K562 (cell line): ENCODE data around the gene MYLK2. TPM values are rescaled to one million over a fixed set of nuclear protein-coding genes. Genes with fewer than 3 reads are reported as not detected.
A peak's percentile ranks its signal among the peaks of the same experiment; 100 is the strongest.

Experiments used
- ATAC-seq: fragments of 200-7000 bp; cut with Tn5 transposase; 3 replicates; pipeline ENCODE4 v1.9.1; 2020; ENCODE audit warnings: moderate library complexity
- BruUV-seq: library from RNA; stranded (reverse); fragments of 400-500 nt; replicated peaks from 2 replicates; lab custom pipeline; 2021; lab: Mats Ljungman, UMichigan
- CTCF ChIA-PET: fragments of 300-600 bp; formaldehyde crosslinking; extraction: SDS; loops from one replicate; lab custom pipeline; 2021; ENCODE audit warnings: low intra/inter-chr PET ratio; lab: Yijun Ruan, JAX
- POLR2A ChIA-PET: fragments of 300-600, 350-650 bp; sonication (Branson Sonifier 250); formaldehyde crosslinking; extraction: SDS; loops from one replicate; lab custom pipeline; 2021; ENCODE audit warnings: antibody characterized with exemption, inconsistent platforms; lab: Yijun Ruan, JAX
- DNase-seq, 4 experiments: peaks; one replicate each; pipeline versions ENCODE4 v3.0.0 to v3.0.0-alpha.2; 2011 to 2018; ENCODE audit warnings: low spot score in 3 of 4, mixed read lengths in 3 of 4; ENCODE audit errors: extremely low read depth in 1 of 4
- FAIRE-seq: peaks from 2 replicates; lab custom pipeline; 2011; peaks lifted over from hg19 to GRCh38; lab: Jason Lieb, UNC
- H2AFZ ChIP-seq: 2 replicates; pipeline ENCODE4 v1.6.0; 2011; ENCODE audit warnings: low read depth, low read length, control low read depth, inconsistent platforms
- H3K27ac ChIP-seq: fragments of 200-600 bp; 3 replicates; pipeline ENCODE4 v1.8.0; 2011; ENCODE audit warnings: low read depth, mild to moderate bottlenecking, control low read depth, inconsistent platforms, low read length, moderate library complexity, mixed read lengths; ENCODE audit errors: extremely low read depth
- H3K27me3 ChIP-seq, 2 experiments: fragments of 300-600 bp in 1 of 2; 2 replicates in 1 of 2; 3 replicates in 1 of 2; pipeline versions ENCODE4 v1.6.0 to v1.8.0; 2011; ENCODE audit warnings: inconsistent platforms in 2 of 2, low read length in 2 of 2, mild to moderate bottlenecking in 1 of 2, mixed read lengths in 1 of 2, moderate library complexity in 1 of 2; ENCODE audit not compliant: control insufficient read depth in 2 of 2, insufficient read depth in 2 of 2
- H3K36me3 ChIP-seq: fragments of 300-600 bp; 3 replicates; pipeline ENCODE4 v1.8.0; 2011; ENCODE audit warnings: mild to moderate bottlenecking, low read length, inconsistent platforms; ENCODE audit not compliant: control insufficient read depth, insufficient read depth
- H3K4me1 ChIP-seq, 2 experiments: fragments of 200-600 bp in 1 of 2; replicated peaks in 1 of 2; 2 replicates in 1 of 2; 3 replicates in 1 of 2; pipeline versions ENCODE4 v1.5.1 to v1.8.0; 2011; ENCODE audit warnings: inconsistent platforms in 2 of 2, low read length in 2 of 2, mild to moderate bottlenecking in 1 of 2, mixed read lengths in 1 of 2, moderate library complexity in 1 of 2; ENCODE audit not compliant: control insufficient read depth in 2 of 2, insufficient read depth in 2 of 2
- H3K4me2 ChIP-seq: 2 replicates; pipeline ENCODE4 v1.6.1; 2011; ENCODE audit warnings: low read length, control low read depth, inconsistent platforms, mixed read lengths; ENCODE audit not compliant: insufficient read depth
- H3K4me3 ChIP-seq: fragments of 200-600 bp; sonication (generic), shearing (Covaris generic); 2 replicates; pipeline ENCODE4 v1.5.1; 2016; ENCODE audit warnings: control low read depth, inconsistent platforms
- H3K79me2 ChIP-seq: fragments of 200-600 bp; 3 replicates; pipeline ENCODE4 v1.8.0; 2011; ENCODE audit warnings: low read length, inconsistent platforms; ENCODE audit not compliant: control insufficient read depth, insufficient read depth
- H3K9ac ChIP-seq, 2 experiments: 2 replicates each; pipeline versions ENCODE4 v1.6.0 to v1.6.1; 2011; ENCODE audit warnings: low read depth in 2 of 2, low read length in 2 of 2, control low read depth in 1 of 2, inconsistent platforms in 1 of 2, mild to moderate bottlenecking in 1 of 2, mixed read lengths in 1 of 2; ENCODE audit not compliant: insufficient read depth in 1 of 2
- H3K9me1 ChIP-seq: one replicate; pipeline ENCODE4 v1.6.0; 2011; ENCODE audit warnings: inconsistent platforms, mild to moderate bottlenecking, low read length, moderate library complexity; ENCODE audit not compliant: control insufficient read depth, insufficient read depth
- H3K9me3 ChIP-seq: replicated peaks from 2 replicates; pipeline ENCODE4 v1.5.1; 2011; ENCODE audit warnings: low read depth, low read length, inconsistent platforms; ENCODE audit not compliant: control insufficient read depth, insufficient read depth
- H4K20me1 ChIP-seq: replicated peaks from 2 replicates; pipeline ENCODE4 v1.6.1; 2011; ENCODE audit warnings: low read length, inconsistent platforms, mixed read lengths; ENCODE audit not compliant: control insufficient read depth, insufficient read depth
- BRF2 ChIP-seq: IDR thresholded peaks from 3 replicates; pipeline ENCODE4 v1.6.1; 2011; ENCODE audit warnings: borderline replicate concordance, mild to moderate bottlenecking; ENCODE audit not compliant: insufficient read length, insufficient read depth
- CTCF ChIP-seq, 3 experiments: IDR thresholded peaks in 2 of 3; conservative IDR thresholded peaks in 1 of 3; 2 replicates each; pipeline ENCODE4 v1.5.1; 2011 to 2012; ENCODE audit warnings: low read length in 3 of 3, mild to moderate bottlenecking in 3 of 3, control low read depth in 2 of 3, improper control_type of control experiment in 1 of 3, inconsistent platforms in 1 of 3, low read depth in 1 of 3, mixed read lengths in 1 of 3, moderate library complexity in 1 of 3; ENCODE audit not compliant: insufficient read depth in 2 of 3
- DDX20 ChIP-seq: fragments of 450-650 bp; IDR thresholded peaks from 2 replicates; pipeline ENCODE4 v1.6.1; 2016; ENCODE audit warnings: missing genetic modification characterization, low read depth, mild to moderate bottlenecking, missing compliant biosample characterization, moderate library complexity
- ELK3 ChIP-seq: fragments of 450-650 bp; formaldehyde crosslinking; IDR thresholded peaks from 2 replicates; pipeline ENCODE4 v1.4.0; 2020; ENCODE audit warnings: mild to moderate bottlenecking
- GTF2A2 ChIP-seq: IDR thresholded peaks from 2 replicates; pipeline ENCODE4 v1.6.1; 2016; ENCODE audit warnings: mild to moderate bottlenecking, missing genetic modification characterization, missing compliant biosample characterization
- HMG20B ChIP-seq: fragments of 250-450 bp; sonication (Bioruptor Pico); IDR thresholded peaks from 2 replicates; pipeline ENCODE4 v1.5.0; 2021; ENCODE audit warnings: mild to moderate bottlenecking
- NELFE ChIP-seq: IDR thresholded peaks from 2 replicates; pipeline ENCODE4 v1.6.1; 2011; ENCODE audit warnings: mild to moderate bottlenecking; ENCODE audit not compliant: insufficient read depth, insufficient read length
- NR2C1 ChIP-seq, 2 experiments: fragments of 450-650 bp; IDR thresholded peaks; 2 replicates each; pipeline ENCODE4 v1.6.1; 2017; ENCODE audit warnings: mild to moderate bottlenecking in 2 of 2, antibody characterized with exemption in 1 of 2, inconsistent platforms in 1 of 2, missing compliant biosample characterization in 1 of 2, missing genetic modification characterization in 1 of 2
- RAD21 ChIP-seq, 2 experiments: fragments of 250-450 bp in 1 of 2; fragments of 450-650 bp in 1 of 2; sonication (Bioruptor Pico) in 1 of 2; formaldehyde crosslinking in 1 of 2; IDR thresholded peaks in 1 of 2; conservative IDR thresholded peaks in 1 of 2; 2 replicates each; pipeline versions ENCODE4 v1.4.0 to v1.8.0; 2020 to 2022; ENCODE audit warnings: mild to moderate bottlenecking in 2 of 2, moderate library complexity in 1 of 2
- SPI1 ChIP-seq: IDR thresholded peaks from 2 replicates; pipeline ENCODE4 v1.6.1; 2011; ENCODE audit warnings: low read depth, low read length, control low read depth, borderline replicate concordance
- SUPT5H ChIP-seq: fragments of 450-650 bp; IDR thresholded peaks from 2 replicates; pipeline ENCODE4 v1.6.1; 2016
- TGIF2 ChIP-seq: sonication (generic); formaldehyde crosslinking; IDR thresholded peaks from 2 replicates; pipeline ENCODE4 v1.8.1; 2022; ENCODE audit warnings: mild to moderate bottlenecking, missing genetic modification reagents, moderate library complexity
- ZFP30 ChIP-seq: fragments of 250-450 bp; sonication (Bioruptor Pico); IDR thresholded peaks from 2 replicates; pipeline ENCODE4 v1.8.0; 2022; ENCODE audit warnings: moderate library complexity, mild to moderate bottlenecking, inconsistent platforms, borderline replicate concordance
- ZNF146 ChIP-seq: IDR thresholded peaks from one replicate; pipeline ENCODE4 v1.6.1; 2018; ENCODE audit warnings: missing compliant biosample characterization; ENCODE audit not compliant: unreplicated experiment
- ZNF3 ChIP-seq: fragments of 250-450 bp; sonication (Bioruptor Pico); IDR thresholded peaks from 2 replicates; pipeline ENCODE4 v1.5.0; 2021; ENCODE audit warnings: mild to moderate bottlenecking, moderate library complexity
- whole genome bisulfite sequencing: fragments of 100-300 bp; shearing (Covaris generic); methylation state at CpG from one replicate; pipeline ENCODE4 v1.1.6; 2016; ENCODE audit warnings: low coverage, mixed read lengths; ENCODE audit not compliant: insufficient coverage; ENCODE audit errors: missing lambda C conversion rate; 5-methylcytosine and 5-hydroxymethylcytosine counted together
- in situ Hi-C: fragments of 300-500 bp; cut with MboI; formaldehyde crosslinking; loops from 4 replicates; pipeline ENCODE4 v1.15.0; 2018; ENCODE audit warnings: inconsistent platforms, mixed read lengths
- intact Hi-C: fragments of 100-400 bp; cut with micrococcal nuclease; formaldehyde crosslinking; loops from 2 replicates; pipeline ENCODE4 v1.14.2; 2022
- polyA plus RNA-seq, 8 experiments: library from polyadenylated mRNA; depleted of rRNA in 4 of 8; stranded (reverse) in 5 of 8; unstranded in 3 of 8; fragments of >200 nt; fragmentation: Nextera tagmentation in 2 of 8; fragmentation: Illumina TruSeq in 1 of 8; extraction: Ambion mirVana in 2 of 8; extraction: Trizol in 1 of 8; gene quantifications; 2 replicates each; pipeline versions ENCODE4 v1.2.1 to v1.2.3, GENCODE V29; 2011 to 2014; ENCODE audit warnings: inconsistent platforms in 1 of 8, missing spikeins in 1 of 8
- total RNA-seq, 7 experiments: library from RNA; depleted of rRNA in 6 of 7; stranded (reverse); fragments of >200 nt in 6 of 7; fragmentation: Illumina TruSeq in 2 of 7; extraction: Trizol in 2 of 7; gene quantifications; 2 replicates each; pipeline versions ENCODE4 v1.2.1 to v1.2.3, GENCODE V29; 2011 to 2021; ENCODE audit warnings: low replicate concordance in 1 of 7
- TF ChIP-seq, protein P1 (sequence below): fragments of 250-450 bp; sonication (Bioruptor Pico); IDR thresholded peaks from 2 replicates; pipeline ENCODE4 v1.5.0; 2021; ENCODE audit warnings: mild to moderate bottlenecking, borderline replicate concordance

MYLK2 gene
- total and polyA plus RNA-seq, 9 of the 15 experiments (the other 6 are each of a cell fraction or from before 2014, with no cell fraction given), result 0.07 to 0.53 (median 0.18) TPM; not detected in 2

DNA sequence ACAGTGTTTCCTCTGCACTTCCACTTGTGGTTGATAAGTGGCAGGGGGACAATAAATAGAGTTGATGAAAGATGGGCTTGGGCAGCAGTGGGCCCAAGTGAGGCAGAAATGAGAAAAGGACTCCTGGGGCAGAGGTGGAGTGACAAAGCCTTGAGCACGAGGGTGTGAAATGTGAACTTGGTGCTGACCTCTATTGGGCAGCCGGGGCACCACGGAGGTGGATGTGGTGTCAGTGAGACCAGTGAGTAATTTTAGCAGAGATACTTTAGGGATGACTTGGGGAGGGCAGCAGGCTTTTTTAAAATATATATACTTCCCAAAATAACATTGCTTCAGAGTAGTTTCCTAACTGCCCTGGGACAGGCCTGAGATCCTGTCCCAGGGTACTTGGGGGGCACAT lies 30.6 kb upstream of the MYLK2 start:
- Histone ChIP-seq H3K9ac (no peak overlapping the region), H3K9me3 (no peaks in the 10 kb centered on the region), H3K9me1 (no peaks in the 10 kb centered on the region), H3K27me3 (no peaks in the 10 kb centered on the region), H3K4me1 (no peaks in the 10 kb centered on the region), H2AFZ (no peak overlapping the region), H3K79me2 (no peaks in the 10 kb centered on the region; the same call in 2 of the 3 replicates), H3K4me2 (no peak overlapping the region), H3K36me3 (peaks cover 95% of the 10 kb centered on the region), H4K20me1 (no peaks in the 10 kb centered on the region), H3K27ac (no peak overlapping the region), H3K4me3 (no peak overlapping the region)
- FAIRE-seq, result no peak
- peak; percentile 51 for ATAC-seq
- ChIA-PET POLR2A (interaction anchor here (0.5 to 1.2 kb wide), 4 partner anchors 11 to 1413 kb away, joined by 3 to 4 read pairs (median 3); no protein-coding TSS in a partner anchor), CTCF (no interaction called here)
- in situ Hi-C loops, result no loop called here
- WGBS, result 72% methylated on average over 3 of the region's 3 CpGs
- BruUV-seq, result no TSS peak
- intact Hi-C loops, result no loop called here
- DNase-seq, result no peak
- TF ChIP-seq, protein P1, sequence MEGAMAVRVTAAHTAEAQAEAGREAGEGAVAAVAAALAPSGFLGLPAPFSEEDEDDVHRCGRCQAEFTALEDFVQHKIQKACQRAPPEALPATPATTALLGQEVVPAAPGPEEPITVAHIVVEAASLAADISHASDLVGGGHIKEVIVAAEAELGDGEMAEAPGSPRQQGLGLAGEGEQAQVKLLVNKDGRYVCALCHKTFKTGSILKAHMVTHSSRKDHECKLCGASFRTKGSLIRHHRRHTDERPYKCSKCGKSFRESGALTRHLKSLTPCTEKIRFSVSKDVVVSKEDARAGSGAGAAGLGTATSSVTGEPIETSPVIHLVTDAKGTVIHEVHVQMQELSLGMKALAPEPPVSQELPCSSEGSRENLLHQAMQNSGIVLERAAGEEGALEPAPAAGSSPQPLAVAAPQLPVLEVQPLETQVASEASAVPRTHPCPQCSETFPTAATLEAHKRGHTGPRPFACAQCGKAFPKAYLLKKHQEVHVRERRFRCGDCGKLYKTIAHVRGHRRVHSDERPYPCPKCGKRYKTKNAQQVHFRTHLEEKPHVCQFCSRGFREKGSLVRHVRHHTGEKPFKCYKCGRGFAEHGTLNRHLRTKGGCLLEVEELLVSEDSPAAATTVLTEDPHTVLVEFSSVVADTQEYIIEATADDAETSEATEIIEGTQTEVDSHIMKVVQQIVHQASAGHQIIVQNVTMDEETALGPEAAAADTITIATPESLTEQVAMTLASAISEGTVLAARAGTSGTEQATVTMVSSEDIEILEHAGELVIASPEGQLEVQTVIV (CRISPR knock-in tag), result no peak
- TF ChIP-seq CTCF (IDR thresholded peaks at IDR 0.05 in 2 of 3, conservative IDR thresholded peaks at IDR 0.05 in 1 of 3; ENCODE audit: insufficient read depth in 2 of 3, low read depth in 1 of 3, low read length in 3 of 3) (0 out of 6 replicates have a peak, but pooled peaks of 2 of the 3 experiments have one; percentile 4 to 5), HMG20B (no peak), DDX20 (tag) (no peak), ZFP30 (CRISPR knock-in tag) (no peak), SPI1 (no peak), RAD21 (CRISPR knock-in tag; conservative IDR thresholded peaks at IDR 0.05 in 1 of 2, IDR thresholded peaks at IDR 0.05 in 1 of 2) (no peak), NELFE (no peak), SUPT5H (0 out of 2 replicates have a peak, but pooled peaks have one; percentile 29), BRF2 (no peak), ZNF146 (no peak), GTF2A2 (no peak), ZNF3 (no peak), ELK3 (no peak), NR2C1 (IDR thresholded peaks at IDR 0.05) (no peak), NR2C1 (tag; IDR thresholded peaks at IDR 0.05) (no peak), TGIF2 (no peak)
